GM19324 (cell line): ENCODE results near the gene LSS.
"Not testable (repeated sequence)": the region's sequence is repeated elsewhere in the genome, so short reads cannot be mapped to it uniquely, and the experiment has no call there.

Source experiments
- ATAC-seq: cut with Tn5 transposase; IDR thresholded peaks from one replicate; pipeline ENCODE4 v1.9.1; 2021; ENCODE audit warnings: mild to moderate bottlenecking, moderate library complexity; ENCODE audit not compliant: unreplicated experiment, low FRiP score

The LSS gene

DNA sequence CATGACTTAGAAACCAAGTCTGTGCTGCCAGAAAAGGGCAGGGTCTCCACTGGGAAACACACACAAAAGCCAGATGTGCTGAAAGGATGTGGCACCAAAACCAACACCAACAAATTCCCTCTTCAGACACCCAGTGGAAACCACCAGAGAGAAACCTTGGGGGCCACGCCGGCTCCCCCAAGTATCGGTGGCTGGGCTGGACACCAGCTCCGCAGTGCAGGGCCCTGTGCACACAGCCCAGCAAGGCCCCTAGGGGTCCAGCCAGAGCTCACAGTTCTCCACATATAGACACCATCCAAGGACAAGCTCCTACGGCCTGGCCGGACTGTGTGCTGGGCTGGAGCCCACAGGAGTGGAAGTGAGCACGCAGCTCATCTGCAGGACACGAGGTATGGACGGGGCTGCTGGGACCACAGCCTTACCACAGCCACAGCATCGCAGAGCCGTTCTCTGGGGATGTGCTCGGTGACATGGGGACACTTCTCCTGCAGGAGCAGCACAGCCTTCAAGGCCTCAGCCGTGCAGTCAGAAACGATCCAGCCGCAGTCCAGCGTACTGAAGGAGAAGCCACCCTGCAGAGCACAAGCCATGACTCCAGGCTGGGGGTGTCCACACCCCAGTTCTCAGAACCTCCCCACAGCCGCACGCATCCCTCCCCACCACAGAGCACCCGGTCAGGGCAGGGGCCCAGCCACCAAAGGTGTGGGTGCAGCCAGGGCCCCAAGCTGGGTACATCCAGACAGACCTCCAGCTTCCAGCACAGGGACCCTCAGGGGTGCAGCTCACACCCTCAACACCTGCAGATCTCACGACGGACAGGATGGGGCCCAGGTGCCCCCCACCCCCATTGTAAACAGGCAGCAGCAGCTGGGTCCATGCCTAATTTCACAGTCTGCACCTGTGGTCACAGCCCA, 21.3 kb downstream of the LSS start:
- no peak for ATAC-seq

DNA sequence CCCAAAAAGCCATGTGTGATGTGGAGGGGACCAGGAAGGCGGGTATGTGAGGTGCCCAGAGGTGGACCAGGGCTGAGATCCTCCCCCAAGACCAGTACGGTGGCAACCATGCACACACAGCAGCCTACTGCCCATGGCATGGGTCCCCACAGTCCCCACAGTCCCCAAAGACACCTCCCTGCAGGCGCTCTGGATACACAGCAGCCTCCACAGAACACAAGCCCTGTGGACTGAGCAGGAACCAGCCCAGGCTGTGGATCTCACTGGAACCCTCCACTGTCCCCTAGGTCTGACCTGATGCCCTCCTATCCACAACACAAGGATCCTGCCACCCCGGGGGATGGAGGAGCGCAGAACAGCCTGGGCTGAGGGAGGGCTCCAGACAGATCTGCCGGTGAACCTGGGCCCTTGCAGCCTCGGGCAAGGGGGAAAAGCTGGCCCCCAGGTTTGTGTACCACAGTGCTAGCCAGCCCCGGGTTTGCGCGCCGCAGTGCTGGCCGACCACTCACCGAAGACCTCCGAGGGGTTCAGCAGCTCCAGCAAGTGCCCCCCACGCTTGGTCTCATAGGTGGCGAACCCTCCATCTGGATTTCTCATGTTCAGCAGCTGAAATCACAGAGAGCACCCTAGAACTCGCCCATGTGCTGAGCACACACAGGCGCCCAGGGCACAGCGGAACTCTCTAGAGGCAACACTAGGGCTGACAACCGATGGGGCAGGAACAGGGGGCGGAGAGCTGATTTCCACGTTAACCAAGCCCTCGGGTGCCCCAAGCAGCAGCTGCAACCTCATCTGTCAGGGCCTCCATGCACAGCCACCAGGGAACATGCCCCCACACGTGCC, 22.2 kb downstream of the LSS start:
- ATAC-seq = no peak

DNA sequence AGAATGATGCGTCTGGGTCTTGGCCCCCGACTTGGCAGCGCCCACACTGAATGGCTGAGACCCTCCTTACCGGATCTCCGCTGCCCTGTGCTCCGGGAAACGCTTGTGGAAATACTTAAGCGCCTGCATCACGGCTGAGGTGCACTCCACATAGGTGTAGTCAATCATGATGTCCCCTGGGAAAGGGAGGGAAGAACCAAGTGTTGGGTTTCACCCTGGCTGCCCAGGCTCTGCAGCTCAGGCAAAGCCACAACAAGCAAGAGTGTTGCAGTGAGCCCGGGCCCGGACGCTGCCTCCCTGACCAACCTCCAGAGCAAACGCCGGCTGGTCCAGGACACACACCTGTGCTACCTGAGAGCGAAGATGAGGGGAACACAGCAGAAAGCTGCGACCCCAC, 22.8 kb downstream of the LSS start:
- ATAC-seq = no peak

DNA sequence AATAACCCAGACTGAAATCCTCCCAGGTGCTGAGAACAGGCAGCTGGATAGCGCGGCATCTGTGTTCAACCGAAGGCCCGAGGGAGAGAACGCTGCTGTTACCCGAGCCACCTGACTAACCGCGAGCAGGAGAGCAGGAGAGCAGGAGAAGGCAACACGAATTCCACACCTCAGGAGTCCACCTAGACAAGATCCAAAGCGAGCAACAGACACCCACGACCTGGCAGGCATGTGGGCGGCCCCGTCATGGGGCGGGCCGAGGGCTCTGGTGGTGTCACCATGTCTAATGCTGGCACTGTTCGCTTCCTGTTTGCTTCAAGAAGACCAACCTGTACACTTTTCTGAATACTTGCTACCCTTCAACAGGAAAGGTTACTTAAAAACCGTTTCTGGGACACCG, 23.4 kb downstream of the LSS start:
- no peak for ATAC-seq

DNA sequence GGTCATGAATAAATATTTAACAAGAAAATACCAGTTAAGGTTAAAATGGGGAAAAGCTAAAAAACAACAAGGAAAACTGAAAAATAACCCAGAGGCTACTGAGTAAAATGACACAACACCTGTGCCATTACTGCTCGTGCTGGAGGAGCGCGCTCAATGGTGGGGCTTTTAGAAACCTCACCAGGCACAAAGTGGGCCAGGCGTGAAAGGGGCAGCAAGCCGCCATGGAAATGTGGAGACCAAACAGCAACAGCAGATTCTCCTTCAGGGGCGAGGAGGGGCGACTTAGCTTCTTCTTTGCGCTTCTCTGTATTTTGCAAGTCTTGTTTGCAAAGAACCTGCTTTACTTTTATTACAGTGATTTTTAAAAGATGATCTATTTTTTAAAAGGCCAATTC, 25.4 kb downstream of the LSS start:
- ATAC-seq = no peak

DNA sequence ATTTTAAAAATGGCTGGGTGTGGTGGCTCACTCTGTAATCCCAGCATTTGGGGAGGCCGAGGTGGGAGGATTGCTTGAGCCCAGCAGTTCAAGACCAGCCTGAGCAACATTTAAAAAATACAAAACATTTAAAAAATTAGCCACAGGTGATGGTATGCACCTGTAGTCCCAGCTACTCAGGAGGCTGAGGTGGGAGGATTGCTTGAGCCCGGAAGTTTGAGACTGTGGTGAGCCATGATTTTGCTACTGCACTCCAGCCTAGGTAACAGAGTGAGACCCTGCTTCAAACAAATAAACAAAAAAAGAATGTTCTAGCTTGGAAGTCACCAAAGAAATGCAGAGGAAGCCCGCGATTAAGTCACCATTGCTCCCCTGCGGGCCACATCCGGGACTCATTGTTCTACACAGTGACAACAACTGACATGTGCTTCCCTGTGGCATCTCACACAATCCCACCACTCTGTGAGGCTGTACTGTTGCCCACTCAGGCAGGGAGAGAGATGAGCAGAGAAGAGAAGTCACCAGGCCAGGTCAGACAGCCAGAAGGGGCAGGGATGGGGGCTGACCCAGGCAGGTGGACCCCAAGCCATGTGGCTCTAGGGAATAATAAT, 25.9 kb downstream of the LSS start:
- no peak for ATAC-seq

DNA sequence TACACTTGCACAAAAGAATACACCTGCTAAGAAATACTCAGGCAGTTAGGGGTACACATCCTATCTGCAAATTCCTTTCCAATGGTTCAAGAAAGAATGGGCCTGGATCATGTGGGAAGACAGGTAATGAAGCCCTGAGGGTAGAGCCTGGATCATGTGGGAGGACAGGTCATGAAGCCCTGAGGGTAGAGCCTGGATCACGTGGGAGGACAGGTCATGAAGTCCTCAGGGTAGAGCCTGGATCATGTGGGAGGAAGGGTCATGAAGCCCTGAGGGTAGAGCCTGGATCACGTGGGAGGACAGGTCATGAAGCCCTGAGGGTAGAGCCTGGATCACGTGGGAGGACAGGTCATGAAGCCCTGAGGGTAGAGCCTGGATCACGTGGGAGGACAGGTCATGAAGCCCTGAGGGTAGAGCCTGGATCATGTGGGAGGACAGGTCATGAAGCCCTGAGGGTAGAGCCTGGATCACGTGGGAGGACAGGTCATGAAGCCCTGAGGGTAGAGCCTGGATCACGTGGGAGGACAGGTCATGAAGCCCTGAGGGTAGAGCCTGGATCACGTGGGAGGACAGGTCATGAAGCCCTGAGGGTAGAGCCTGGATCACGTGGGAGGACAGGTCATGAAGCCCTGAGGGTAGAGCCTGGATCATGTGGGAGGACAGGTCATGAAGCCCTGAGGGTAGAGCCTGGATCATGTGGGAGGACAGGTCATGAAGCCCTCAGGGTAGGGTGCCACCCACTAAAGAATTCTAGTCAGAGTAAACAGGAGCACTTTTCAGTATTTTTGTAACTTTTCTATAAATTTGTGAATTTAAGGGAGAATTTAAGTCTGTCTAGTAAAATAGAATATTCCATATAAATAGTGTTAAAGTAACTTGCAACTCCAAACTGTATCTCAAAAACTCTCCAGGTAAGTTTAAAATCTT, 27.4 kb downstream of the LSS start:
- not testable (repeated sequence) for ATAC-seq

DNA sequence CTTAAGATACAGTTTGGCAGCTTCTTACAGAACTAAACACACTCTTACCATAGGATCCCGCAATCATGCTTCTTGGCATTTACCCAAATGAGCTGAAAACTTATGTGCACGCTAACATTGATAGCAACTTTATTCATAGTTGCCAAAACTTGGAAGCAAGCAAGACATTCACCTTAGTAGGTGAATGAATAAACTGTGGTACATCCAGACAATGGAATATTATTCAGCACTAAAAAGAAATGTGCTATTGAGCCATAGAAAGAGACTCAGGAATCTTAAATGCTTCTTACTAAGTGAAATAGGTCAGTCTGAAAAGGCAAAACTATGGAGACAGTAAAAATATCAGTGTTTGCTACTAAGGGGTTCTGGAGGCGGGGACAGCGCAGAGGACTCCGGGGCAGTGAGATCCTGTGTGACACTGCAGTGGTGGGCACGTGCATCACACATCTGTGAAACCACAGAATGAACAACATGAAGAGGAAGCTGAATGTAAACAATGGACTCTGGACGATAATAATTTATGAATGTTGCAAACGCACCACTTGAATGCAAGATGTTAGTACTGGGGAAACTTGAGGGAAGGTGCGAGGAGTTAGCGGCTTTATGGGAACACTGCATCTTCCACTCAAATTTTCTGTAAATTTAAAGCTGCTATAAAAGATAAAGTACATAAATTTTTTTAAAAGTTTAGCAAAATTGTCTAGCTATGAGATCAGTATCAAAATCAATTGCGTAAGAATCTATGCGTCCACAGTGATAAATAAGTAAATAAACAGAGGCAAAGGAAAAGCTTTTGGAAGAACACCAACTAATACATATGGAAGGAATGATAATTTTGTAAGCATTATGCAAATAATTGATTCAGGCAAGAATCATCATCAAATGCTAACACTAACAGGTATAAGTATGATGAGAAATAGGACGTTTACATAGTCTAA, 28.9 kb downstream of the LSS start:
- ATAC-seq = no peak

DNA sequence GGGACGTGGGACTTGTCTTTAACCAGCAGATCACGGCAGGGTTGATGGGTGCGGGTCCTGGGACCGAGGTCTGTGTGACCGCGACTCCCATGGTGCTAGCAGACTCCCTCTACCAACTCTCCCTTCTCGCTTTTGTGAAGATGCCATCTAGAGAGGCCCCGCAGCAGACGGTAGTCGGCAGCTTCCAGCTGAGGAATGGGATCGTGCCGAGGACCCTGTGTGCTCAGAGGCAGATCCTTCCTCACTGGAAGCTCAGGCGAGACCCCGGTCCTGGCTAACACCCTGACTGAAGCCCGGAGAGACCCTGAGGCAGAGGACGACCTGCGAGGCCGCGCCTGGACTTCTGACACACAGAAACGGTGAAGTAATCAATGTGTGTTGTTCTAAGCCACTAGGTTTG, 31.8 kb downstream of the LSS start:
- ATAC-seq = no peak

DNA sequence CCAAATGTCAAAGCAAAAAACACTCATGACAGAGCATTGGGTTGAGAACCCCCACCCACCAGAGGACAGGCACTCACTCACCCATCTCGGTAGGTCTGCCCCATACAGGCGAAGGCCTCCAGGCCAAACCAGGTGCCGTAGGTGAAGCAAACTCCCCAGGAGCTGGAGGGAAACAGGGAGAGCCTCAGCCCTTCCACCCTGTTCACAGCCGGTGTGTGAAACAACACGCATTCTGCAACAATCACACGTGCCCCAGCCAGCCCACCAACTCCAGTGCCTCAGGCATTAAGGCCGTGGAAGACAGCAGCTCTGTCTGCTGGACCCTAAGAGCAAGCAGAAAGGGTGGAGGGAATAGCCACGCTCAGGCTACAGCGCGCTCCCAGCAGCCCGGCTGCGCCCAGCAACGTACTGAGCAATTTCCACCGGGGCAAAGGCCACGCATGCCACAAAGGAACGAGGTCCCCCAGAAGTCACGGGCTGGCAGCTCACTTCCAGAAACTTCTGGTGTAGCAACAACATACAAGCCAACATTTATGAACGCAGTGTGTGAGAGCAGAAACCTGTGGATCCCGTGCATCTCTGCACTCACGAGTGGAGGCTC, 32.9 kb downstream of the LSS start:
- no peak for ATAC-seq

DNA sequence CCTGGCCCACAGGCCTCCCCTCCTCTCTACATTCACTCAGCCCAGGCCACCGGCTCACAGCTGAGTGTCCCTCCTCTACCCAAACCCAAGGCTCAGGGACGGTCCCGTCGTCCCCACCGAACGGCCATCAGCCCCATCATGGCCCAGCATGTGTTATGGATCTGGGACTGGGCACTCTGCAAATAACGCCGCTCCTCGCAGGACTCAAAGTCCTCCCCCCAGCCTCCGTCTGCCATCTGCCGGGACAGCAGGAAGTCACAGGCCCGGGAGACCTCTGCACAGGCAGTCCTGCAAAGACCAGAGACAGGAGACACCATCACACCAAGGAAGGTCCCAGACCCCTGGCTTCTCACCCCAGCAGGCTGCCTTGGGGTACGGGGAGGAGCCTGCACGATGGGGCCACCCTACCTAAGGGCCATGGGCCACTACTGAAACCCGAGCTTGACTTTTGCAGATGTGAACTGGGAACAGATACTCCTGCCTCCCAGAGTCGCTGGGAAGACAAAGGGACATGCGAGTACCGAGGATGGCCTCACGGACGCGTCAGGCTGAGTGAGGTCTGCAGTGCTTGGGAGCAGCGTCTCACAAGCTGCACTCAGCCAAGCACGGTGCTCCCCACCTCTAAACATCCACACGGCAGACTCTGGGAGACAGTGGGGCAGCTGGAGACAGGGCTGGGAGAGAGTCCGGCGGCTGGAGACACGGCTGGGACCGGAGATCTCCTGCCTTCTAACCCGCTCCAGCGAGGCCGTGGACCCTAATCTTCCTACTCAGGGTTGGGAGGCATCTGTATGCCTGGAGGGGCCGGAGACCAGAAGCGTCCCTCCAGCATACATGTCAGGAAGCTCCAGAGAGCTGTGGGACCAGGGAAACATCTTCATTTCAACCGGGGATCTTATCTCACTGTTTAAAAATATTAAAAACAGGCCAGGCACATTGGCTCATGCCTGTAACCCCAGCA, 33.9 kb downstream of the LSS start:
- ATAC-seq = no peak

DNA sequence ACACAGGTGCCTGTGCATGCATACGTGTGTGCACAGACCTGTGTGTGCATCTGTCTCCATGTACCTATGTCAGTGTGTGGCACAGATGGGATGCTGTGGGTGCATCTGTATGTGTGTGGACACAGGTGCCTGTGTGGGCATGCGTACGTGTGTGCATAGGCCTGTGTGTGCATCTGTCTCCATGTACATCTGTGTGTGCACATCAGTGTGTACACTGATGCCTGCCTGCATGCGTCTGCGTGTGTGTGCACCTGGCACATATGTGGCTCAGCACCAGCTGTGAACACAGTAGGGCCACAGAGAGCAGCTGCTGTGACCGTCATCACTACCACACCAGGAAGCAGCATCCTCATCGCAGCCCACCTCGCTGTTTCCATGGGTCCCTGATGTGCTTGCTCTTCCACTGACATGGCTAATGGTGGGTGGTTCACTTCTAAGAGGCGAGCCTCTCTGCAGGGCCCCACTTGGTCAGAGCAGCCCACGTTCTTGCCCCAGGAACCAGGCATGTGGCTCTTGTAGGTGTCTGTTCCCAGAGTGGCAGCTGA, 34.7 kb downstream of the LSS start:
- no peak for ATAC-seq

DNA sequence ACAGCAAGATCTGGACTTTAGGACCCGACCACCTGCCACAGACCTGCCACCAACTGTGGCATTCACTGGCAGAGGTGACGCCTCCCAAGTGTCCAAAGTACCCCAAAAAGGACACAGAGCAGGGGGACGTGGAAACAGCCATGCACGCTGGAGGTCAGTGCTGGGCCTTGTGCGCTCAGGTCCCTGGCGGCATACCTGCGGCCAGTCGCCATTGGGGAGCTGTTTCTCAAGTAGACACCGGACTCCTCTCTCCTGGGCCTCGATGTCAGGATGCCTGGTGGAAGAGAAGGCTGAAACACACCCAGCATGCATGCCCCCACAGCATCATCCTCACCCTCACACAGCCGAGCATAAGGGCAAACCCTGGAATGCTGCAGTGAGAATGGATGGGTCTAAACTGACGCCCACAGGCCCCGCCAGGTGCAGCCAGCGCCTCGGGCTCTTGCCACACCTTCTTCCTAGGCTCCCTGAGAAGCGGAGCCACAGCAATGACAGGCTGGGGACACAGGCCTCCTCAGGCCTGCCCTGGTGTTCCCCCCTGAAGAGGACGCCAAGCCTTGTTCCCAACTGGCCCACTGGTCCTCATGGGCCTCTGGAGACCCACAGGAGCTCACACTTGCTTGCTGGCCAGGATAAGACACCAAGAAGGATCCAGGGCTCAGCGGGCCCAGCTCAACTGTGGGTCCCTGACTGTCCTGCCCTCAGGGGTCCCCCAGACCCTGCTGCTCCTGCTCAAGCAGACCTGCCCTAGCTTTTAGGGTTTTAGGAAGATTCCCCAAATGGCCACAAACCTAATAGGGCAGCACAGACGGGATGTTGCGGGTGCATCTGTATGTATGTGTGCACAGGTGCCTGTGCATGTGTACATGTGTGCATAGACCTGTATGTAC, 36.6 kb downstream of the LSS start:
- ATAC-seq = no peak

DNA sequence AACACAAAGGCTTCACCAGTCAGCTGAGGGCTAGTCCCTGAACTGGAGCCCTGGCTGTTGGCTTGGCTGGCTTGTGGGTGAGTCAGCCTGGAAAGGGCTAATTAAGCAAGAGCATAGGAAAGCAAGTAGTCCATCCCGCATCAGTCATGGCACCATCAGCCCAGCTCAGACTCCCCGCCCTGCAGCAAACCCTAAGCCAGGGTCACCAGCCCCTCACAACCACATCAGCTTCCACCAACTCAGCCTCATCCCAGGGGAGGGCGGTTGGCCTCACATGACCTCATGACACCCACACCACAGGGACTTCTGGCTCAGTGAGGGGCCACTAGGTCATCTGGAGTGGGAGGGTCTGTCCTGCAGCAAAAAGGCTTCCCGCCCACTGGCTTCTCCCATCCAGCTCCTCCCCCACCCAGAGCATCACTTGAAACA, 37.3 kb downstream of the LSS start:
- ATAC-seq = no peak

DNA sequence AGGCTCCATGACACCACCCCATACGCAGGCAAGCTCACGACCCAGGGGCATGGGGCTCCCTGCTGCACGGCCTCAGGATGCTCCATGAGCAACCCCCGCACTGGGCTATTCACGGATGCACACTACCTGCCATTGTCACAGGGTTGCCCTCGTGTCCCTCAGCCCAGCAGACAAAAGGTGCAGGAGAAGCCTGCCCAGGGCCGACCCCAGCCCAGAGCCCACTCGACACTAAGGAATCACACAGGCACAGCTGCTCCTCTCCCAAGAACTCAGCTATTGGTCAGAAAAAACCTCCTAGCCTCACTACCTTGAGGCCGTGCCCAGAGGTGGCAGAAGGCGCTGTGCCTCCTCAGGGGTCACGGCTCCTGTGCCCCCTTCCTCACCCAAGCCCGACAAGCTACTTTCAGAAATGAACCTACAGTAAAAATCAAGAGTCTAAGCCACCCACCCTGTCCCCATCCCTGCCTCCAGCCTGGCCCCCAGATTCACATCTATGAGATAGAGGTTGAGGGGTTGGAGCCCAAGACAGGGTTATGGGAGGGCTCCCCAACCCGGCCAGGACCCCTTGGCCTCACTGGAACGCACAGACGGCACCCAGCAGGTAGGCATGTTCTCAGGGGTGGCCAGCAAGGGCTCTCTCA, 38.0 kb downstream of the LSS start:
- no peak for ATAC-seq

DNA sequence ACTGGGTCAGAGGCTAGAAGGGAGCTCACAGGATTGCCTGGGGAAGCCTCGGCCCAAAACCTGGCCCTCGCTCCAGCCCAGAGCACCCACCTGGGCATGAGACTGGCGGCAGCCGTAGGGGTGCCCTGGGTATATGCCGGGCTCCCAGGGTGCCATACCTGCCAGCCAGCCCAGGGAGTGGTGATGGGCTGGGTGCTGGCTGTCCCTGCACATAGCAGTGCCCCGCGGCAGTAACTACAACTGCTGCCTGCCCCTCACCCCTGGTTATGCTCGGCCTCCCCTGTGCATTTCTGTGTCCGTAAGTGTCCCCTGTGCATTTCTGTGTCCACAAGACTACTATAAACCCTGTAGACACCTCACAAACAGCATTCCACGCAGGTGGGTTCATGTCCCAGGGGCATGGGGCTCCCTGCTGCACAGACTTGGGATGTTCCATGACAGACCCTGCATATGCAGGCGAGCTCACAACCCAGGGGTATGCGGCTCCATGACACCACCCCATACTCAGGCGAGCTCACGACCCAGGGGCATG, 38.5 kb downstream of the LSS start:
- ATAC-seq = no peak
